Measurements from ENCODE around the gene SCN4A. TPM values are rescaled to one million over a fixed set of nuclear protein-coding genes. Genes with fewer than 3 reads are reported as not detected.
"Not testable (repeated sequence)": the region's sequence is repeated elsewhere in the genome, so short reads cannot be mapped to it uniquely, and the experiment has no call there.

SCN4A gene
- polyA plus RNA-seq, 1 donor from 2014 or later = not detected

- H3K9ac ChIP-seq (ENCODE audit: low read length); H3F3A ChIP-seq (ENCODE audit: insufficient read depth, low read length, poor library complexity, severe bottlenecking); H3K4me3 ChIP-seq (ENCODE audit: low read length); H3K4me2 ChIP-seq (ENCODE audit: low read length); H3K36me3 ChIP-seq (ENCODE audit: insufficient read depth, low read length); H3K79me2 ChIP-seq (replicated peaks; ENCODE audit: insufficient read depth, low read length); H3K9me3 ChIP-seq (ENCODE audit: low read length); H4K20me1 ChIP-seq (ENCODE audit: insufficient read depth); H2AFZ ChIP-seq (ENCODE audit: low read depth, low read length); H3K27ac ChIP-seq (ENCODE audit: low read length); H3K27me3 ChIP-seq (ENCODE audit: insufficient read depth, low read depth, low read length); H3K9me2 ChIP-seq (ENCODE audit: insufficient read depth, low read length): not testable (repeated sequence)
Observed at GRCh38 chr17:64019551-64019961, 46.8 kb upstream of the SCN4A start.

GRCh38 chr17:64017381-64017980 lies 44.8 kb upstream of the SCN4A start:
- Histone ChIP-seq H3K4me2 (ENCODE audit: low read length) (no peak overlapping the region), H3K27me3 (ENCODE audit: insufficient read depth, low read depth, low read length) (no peaks in the 10 kb centered on the region), H3K9me3 (ENCODE audit: low read length) (no peaks in the 10 kb centered on the region), H3K79me2 (replicated peaks; ENCODE audit: insufficient read depth, low read length) (no peaks in the 10 kb centered on the region), H4K20me1 (ENCODE audit: insufficient read depth) (no peaks in the 10 kb centered on the region), H3K36me3 (ENCODE audit: insufficient read depth, low read length) (no peaks in the 10 kb centered on the region), H3K9me2 (ENCODE audit: insufficient read depth, low read length) (no peaks in the 10 kb centered on the region), H3K4me3 (ENCODE audit: low read length) (no peak overlapping the region), H3F3A (ENCODE audit: insufficient read depth, low read length, poor library complexity, severe bottlenecking) (no peaks in the 10 kb centered on the region), H3K27ac (ENCODE audit: low read length) (no peak overlapping the region), H2AFZ (ENCODE audit: low read depth, low read length) (no peak overlapping the region), H3K9ac (ENCODE audit: low read length) (no peak overlapping the region)
- no peak for TF ChIP-seq EZH2 (IDR thresholded peaks at IDR 0.05; ENCODE audit: borderline replicate concordance, insufficient read depth, low read length, poor library complexity, severe bottlenecking)
- TF ChIP-seq TAF1 (IDR thresholded peaks at IDR 0.05; ENCODE audit: low read depth) = no peak
- TF ChIP-seq, protein P1, sequence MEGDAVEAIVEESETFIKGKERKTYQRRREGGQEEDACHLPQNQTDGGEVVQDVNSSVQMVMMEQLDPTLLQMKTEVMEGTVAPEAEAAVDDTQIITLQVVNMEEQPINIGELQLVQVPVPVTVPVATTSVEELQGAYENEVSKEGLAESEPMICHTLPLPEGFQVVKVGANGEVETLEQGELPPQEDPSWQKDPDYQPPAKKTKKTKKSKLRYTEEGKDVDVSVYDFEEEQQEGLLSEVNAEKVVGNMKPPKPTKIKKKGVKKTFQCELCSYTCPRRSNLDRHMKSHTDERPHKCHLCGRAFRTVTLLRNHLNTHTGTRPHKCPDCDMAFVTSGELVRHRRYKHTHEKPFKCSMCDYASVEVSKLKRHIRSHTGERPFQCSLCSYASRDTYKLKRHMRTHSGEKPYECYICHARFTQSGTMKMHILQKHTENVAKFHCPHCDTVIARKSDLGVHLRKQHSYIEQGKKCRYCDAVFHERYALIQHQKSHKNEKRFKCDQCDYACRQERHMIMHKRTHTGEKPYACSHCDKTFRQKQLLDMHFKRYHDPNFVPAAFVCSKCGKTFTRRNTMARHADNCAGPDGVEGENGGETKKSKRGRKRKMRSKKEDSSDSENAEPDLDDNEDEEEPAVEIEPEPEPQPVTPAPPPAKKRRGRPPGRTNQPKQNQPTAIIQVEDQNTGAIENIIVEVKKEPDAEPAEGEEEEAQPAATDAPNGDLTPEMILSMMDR (IDR thresholded peaks at IDR 0.05; ENCODE audit: poor library complexity, severe bottlenecking) = no peak
- TF ChIP-seq MXI1 (conservative IDR thresholded peaks at IDR 0.05; ENCODE audit: poor library complexity, severe bottlenecking) = no peak
- TF ChIP-seq EP300 (conservative IDR thresholded peaks at IDR 0.05; ENCODE audit: poor library complexity, severe bottlenecking) = no peak
- TF ChIP-seq POLR2AphosphoS5 (IDR thresholded peaks at IDR 0.05) = no peak
- TF ChIP-seq, protein P2, sequence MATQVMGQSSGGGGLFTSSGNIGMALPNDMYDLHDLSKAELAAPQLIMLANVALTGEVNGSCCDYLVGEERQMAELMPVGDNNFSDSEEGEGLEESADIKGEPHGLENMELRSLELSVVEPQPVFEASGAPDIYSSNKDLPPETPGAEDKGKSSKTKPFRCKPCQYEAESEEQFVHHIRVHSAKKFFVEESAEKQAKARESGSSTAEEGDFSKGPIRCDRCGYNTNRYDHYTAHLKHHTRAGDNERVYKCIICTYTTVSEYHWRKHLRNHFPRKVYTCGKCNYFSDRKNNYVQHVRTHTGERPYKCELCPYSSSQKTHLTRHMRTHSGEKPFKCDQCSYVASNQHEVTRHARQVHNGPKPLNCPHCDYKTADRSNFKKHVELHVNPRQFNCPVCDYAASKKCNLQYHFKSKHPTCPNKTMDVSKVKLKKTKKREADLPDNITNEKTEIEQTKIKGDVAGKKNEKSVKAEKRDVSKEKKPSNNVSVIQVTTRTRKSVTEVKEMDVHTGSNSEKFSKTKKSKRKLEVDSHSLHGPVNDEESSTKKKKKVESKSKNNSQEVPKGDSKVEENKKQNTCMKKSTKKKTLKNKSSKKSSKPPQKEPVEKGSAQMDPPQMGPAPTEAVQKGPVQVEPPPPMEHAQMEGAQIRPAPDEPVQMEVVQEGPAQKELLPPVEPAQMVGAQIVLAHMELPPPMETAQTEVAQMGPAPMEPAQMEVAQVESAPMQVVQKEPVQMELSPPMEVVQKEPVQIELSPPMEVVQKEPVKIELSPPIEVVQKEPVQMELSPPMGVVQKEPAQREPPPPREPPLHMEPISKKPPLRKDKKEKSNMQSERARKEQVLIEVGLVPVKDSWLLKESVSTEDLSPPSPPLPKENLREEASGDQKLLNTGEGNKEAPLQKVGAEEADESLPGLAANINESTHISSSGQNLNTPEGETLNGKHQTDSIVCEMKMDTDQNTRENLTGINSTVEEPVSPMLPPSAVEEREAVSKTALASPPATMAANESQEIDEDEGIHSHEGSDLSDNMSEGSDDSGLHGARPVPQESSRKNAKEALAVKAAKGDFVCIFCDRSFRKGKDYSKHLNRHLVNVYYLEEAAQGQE (IDR thresholded peaks at IDR 0.05; ENCODE audit: borderline replicate concordance) = no peak
- TF ChIP-seq SMC3 (conservative IDR thresholded peaks at IDR 0.05; ENCODE audit: poor library complexity) = no peak
- TF ChIP-seq RAD21 (conservative IDR thresholded peaks at IDR 0.05) = no peak

DNA sequence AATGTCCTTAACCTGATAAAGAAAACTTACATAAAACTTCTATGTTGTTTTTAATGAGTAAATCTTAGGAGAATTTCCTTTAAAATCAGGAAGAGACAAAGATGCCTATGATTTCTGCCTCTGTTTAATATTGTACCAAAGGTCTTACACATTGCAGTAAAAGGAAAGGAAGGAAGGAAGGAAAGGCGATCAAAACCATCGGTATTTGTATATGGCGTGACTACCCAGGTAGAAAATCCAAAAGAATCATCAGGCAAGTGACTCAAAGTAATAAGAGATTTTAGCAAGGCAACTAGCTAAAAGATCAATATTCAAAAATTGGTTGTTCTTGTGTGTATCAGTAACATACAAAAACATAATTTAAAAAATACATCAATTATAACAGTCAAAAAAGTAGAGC lies 44.3 kb upstream of the SCN4A start:
- Histone ChIP-seq H2AFZ (ENCODE audit: low read depth, low read length) (no peak overlapping the region), H3F3A (ENCODE audit: insufficient read depth, low read length, poor library complexity, severe bottlenecking) (no peaks in the 10 kb centered on the region), H3K27ac (ENCODE audit: low read length) (no peak overlapping the region), H4K20me1 (ENCODE audit: insufficient read depth) (no peaks in the 10 kb centered on the region), H3K27me3 (ENCODE audit: insufficient read depth, low read depth, low read length) (no peaks in the 10 kb centered on the region), H3K36me3 (ENCODE audit: insufficient read depth, low read length) (no peaks in the 10 kb centered on the region), H3K4me3 (ENCODE audit: low read length) (no peak overlapping the region), H3K9me3 (ENCODE audit: low read length) (no peaks in the 10 kb centered on the region), H3K9ac (ENCODE audit: low read length) (no peak overlapping the region), H3K4me2 (ENCODE audit: low read length) (no peak overlapping the region), H3K9me2 (ENCODE audit: insufficient read depth, low read length) (no peaks in the 10 kb centered on the region), H3K79me2 (replicated peaks; ENCODE audit: insufficient read depth, low read length) (no peaks in the 10 kb centered on the region)
- TF ChIP-seq POLR2AphosphoS5 (IDR thresholded peaks at IDR 0.05) (no peak), MXI1 (conservative IDR thresholded peaks at IDR 0.05; ENCODE audit: poor library complexity, severe bottlenecking) (no peak), SMC3 (conservative IDR thresholded peaks at IDR 0.05; ENCODE audit: poor library complexity) (no peak), TAF1 (IDR thresholded peaks at IDR 0.05; ENCODE audit: low read depth) (no peak), EP300 (conservative IDR thresholded peaks at IDR 0.05; ENCODE audit: poor library complexity, severe bottlenecking) (no peak)
- TF ChIP-seq, protein P2 (IDR thresholded peaks at IDR 0.05; ENCODE audit: borderline replicate concordance) = no peak

Measured in neural cell (in vitro differentiated cells).